ENCODE measurements around the gene HMCN2. TPM values are rescaled to one million over a fixed set of nuclear protein-coding genes. Genes with fewer than 3 reads are reported as not detected.
"Not testable (repeated sequence)": the region's sequence is repeated elsewhere in the genome, so short reads cannot be mapped to it uniquely, and the experiment has no call there.

Gene HMCN2
- total RNA-seq, 1 experiment from 2014 or later: 1.6 TPM

DNA sequence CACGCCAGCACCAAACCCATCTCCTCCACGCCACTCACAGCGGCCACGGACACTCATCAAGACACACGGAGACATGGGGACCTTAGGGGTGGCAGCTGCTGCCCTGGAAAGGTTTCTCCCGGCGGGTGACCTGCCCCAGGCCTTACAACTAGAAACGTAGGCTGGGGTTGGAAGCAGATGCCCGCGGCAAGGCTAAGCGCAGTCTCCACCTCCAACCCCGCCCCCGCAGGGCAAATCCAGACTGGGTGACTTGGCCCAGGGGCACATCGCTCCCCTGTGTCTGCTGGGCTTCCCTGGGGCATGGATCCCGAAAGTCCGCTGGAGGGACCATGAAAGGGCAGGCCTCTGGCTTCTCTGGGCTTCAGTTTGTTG lies 167.2 kb downstream of the HMCN2 start:
- ChIA-PET POLR2A (ENCODE audit: unreplicated experiment) (no interaction called here), CTCF (interaction anchor here (0.5 kb wide), 1 partner anchor 156 kb away, joined by 5 read pairs; no protein-coding TSS in a partner anchor)
- Histone ChIP-seq H2AFZ (no peak overlapping the region), H3K27ac (no peak overlapping the region), H3F3A (ENCODE audit: insufficient read depth, low read depth) (no peaks in the 10 kb centered on the region; the same call in 1 of the 2 replicates), H3K4me2 (peak overlapping the region; percentile 53; the same call in 1 of the 2 replicates), H3K9me3 (ENCODE audit: insufficient read depth, low read depth) (no peaks in the 10 kb centered on the region; the same call in 1 of the 2 replicates), H3K27me3 (ENCODE audit: insufficient read depth, low read depth) (no peaks in the 10 kb centered on the region), H3K36me3 (ENCODE audit: low read depth) (no peaks in the 10 kb centered on the region), H3K4me3 (no peak overlapping the region), H4K20me1 (ENCODE audit: insufficient read depth) (no peaks in the 10 kb centered on the region), H3K4me1 (replicated peaks; ENCODE audit: insufficient read depth) (no peaks in the 10 kb centered on the region), H3K79me2 (ENCODE audit: low read depth) (no peaks in the 10 kb centered on the region), H3K9me2 (ENCODE audit: insufficient read depth) (no peaks in the 10 kb centered on the region)
- peak in 1 of 2 experiments; percentile 60 for DNase-seq
- BruUV-seq (replicated peaks): no TSS peak
- TF ChIP-seq CTCF (conservative IDR thresholded peaks at IDR 0.05) (no peak), EZH2 (IDR thresholded peaks at IDR 0.05; ENCODE audit: low read depth) (no peak)
- intact Hi-C loops (cut with micrococcal nuclease; ENCODE audit: unreplicated experiment): no loop called here

DNA sequence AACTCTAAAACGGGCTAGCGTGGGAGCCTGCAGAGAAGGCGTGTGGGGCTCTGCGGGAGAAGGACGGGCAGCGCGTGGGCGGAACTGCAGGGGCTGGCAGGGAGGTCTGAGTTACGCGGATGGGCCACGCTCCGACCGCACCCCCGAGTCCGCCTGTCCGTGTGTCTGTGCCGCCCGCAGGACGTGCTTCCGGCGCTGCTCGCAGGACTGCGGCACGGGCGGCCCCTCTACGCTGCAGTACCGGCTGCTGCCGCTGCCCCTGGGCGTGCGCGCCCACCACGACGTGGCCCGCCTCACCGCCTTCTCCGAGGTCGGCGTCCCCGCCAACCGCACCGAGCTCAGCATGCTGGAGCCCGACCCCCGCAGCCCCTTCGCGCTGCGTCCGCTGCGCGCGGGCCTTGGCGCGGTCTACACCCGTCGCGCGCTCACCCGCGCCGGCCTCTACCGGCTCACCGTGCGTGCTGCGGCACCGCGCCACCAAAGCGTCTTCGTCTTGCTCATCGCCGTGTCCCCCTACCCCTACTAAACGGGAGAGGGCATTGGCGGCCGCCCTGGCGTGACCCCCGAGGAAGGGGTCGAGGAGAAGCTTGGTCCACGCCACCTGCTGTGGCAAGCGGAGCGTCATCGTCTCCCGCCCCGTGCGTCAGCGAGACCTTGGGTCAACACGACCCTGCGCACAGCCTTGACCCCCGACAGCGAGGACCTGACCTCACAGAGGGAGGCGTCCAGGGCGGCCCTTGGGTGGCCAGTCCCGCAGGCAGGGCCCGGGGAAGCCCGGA lies 167.8 kb downstream of the HMCN2 start:
- Histone ChIP-seq H3K4me3 (peak overlapping the region; percentile 21; the same call in 1 of the 2 replicates), H4K20me1 (ENCODE audit: insufficient read depth) (no peaks in the 10 kb centered on the region), H3K27ac (no peak overlapping the region), H3K27me3 (ENCODE audit: insufficient read depth, low read depth) (no peaks in the 10 kb centered on the region), H3K4me2 (peak overlapping the region; percentile 53; the same call in 1 of the 2 replicates), H3F3A (ENCODE audit: insufficient read depth, low read depth) (no peaks in the 10 kb centered on the region; the same call in 1 of the 2 replicates), H2AFZ (no peak overlapping the region), H3K4me1 (replicated peaks; ENCODE audit: insufficient read depth) (no peaks in the 10 kb centered on the region), H3K36me3 (ENCODE audit: low read depth) (no peaks in the 10 kb centered on the region), H3K9me3 (ENCODE audit: insufficient read depth, low read depth) (no peaks in the 10 kb centered on the region; the same call in 1 of the 2 replicates), H3K79me2 (ENCODE audit: low read depth) (no peaks in the 10 kb centered on the region), H3K9me2 (ENCODE audit: insufficient read depth) (no peaks in the 10 kb centered on the region)
- peak; percentile 37; the same call in 1 of the 2 replicates for TF ChIP-seq CTCF (conservative IDR thresholded peaks at IDR 0.05)
- no peak for TF ChIP-seq EZH2 (IDR thresholded peaks at IDR 0.05; ENCODE audit: low read depth)
- intact Hi-C loops (cut with micrococcal nuclease; ENCODE audit: unreplicated experiment): no loop called here
- ChIA-PET POLR2A (ENCODE audit: unreplicated experiment) (no interaction called here), CTCF (interaction anchor here (0.5 kb wide), 1 partner anchor 156 kb away, joined by 5 read pairs; no protein-coding TSS in a partner anchor)
- BruUV-seq (replicated peaks): no TSS peak
- DNase-seq: peak in 1 of 2 experiments; percentile 63

DNA sequence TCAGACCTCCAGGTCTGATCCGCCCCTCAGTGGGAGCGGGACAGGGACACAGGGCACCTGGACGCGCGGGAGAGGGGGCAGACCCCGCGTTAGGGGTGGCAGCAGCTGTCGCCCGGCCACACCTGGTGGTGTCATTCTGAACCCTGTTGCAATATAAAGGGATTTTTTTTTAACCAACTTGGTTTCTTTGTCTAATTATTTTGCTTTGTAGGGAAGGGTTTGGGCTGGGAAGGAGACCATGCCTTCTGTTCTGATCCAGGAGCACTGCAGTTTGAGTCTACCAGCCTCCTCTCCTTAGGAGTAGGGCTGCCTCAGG lies 168.3 kb downstream of the HMCN2 start:
- Histone ChIP-seq H3K4me3 (no peak overlapping the region), H3K4me1 (replicated peaks; ENCODE audit: insufficient read depth) (no peaks in the 10 kb centered on the region), H3F3A (ENCODE audit: insufficient read depth, low read depth) (no peaks in the 10 kb centered on the region; the same call in 1 of the 2 replicates), H3K27me3 (ENCODE audit: insufficient read depth, low read depth) (no peaks in the 10 kb centered on the region), H3K9me3 (ENCODE audit: insufficient read depth, low read depth) (no peaks in the 10 kb centered on the region; the same call in 1 of the 2 replicates), H3K36me3 (ENCODE audit: low read depth) (no peaks in the 10 kb centered on the region), H3K79me2 (ENCODE audit: low read depth) (no peaks in the 10 kb centered on the region), H3K4me2 (no peak overlapping the region), H3K27ac (no peak overlapping the region), H2AFZ (no peak overlapping the region), H3K9me2 (ENCODE audit: insufficient read depth) (no peaks in the 10 kb centered on the region), H4K20me1 (ENCODE audit: insufficient read depth) (no peaks in the 10 kb centered on the region)
- TF ChIP-seq EZH2 (IDR thresholded peaks at IDR 0.05; ENCODE audit: low read depth) (no peak), CTCF (conservative IDR thresholded peaks at IDR 0.05) (no peak)
- no TSS peak for BruUV-seq (replicated peaks)
- intact Hi-C loops (cut with micrococcal nuclease; ENCODE audit: unreplicated experiment): no loop called here
- CTCF ChIA-PET: no interaction called here
- POLR2A ChIA-PET (ENCODE audit: unreplicated experiment): no interaction called here
- no peak for DNase-seq

DNA sequence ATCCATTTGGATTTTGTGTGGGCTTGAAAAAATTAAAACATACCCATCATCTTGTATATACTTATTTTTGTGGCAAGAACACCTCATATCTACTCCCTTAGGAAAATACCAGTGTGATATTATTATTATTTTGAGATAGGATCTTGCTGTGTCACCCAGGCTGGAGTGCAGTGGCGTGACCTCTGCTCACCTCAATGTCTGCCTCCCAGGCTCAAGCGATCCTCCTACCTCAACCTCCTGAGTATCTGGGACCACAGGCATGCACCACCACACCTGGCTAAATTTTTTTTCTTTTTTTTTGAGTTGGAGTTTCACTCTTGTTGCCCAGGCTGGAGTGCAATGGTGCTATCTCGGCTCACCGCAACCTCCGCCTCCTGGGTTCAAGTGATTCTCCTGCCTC lies 169.1 kb downstream of the HMCN2 start:
- H3K27me3 ChIP-seq (ENCODE audit: insufficient read depth, low read depth); H3K36me3 ChIP-seq (ENCODE audit: low read depth); H2AFZ ChIP-seq; intact Hi-C loops (cut with micrococcal nuclease; ENCODE audit: unreplicated experiment); BruUV-seq (replicated peaks); H3F3A ChIP-seq (ENCODE audit: insufficient read depth, low read depth); DNase-seq; H3K4me3 ChIP-seq; H3K79me2 ChIP-seq (ENCODE audit: low read depth); H3K4me1 ChIP-seq (replicated peaks; ENCODE audit: insufficient read depth); H3K9me2 ChIP-seq (ENCODE audit: insufficient read depth); POLR2A ChIA-PET (ENCODE audit: unreplicated experiment); H4K20me1 ChIP-seq (ENCODE audit: insufficient read depth); H3K9me3 ChIP-seq (ENCODE audit: insufficient read depth, low read depth); H3K4me2 ChIP-seq; H3K27ac ChIP-seq: not testable (repeated sequence)
- CTCF ChIA-PET: interaction anchor here (0.7 kb wide), 1 partner anchor 331 kb away, joined by 5 read pairs; no protein-coding TSS in a partner anchor
